Tongue (tissue), 2 donors: ENCODE data around the gene MAP3K20. TPM values are rescaled to one million over a fixed set of nuclear protein-coding genes. Genes with fewer than 3 reads are reported as not detected.
"Not testable (repeated sequence)": the region's sequence is repeated elsewhere in the genome, so short reads cannot be mapped to it uniquely, and the experiment has no call there.

Experiments
- DNase-seq: peaks from one replicate; pipeline ENCODE4 v3.0.0-alpha.2; 2015
- total RNA-seq: library from RNA; depleted of rRNA; stranded (reverse); fragments of >200 nt; gene quantifications from one replicate; pipeline ENCODE4 v1.2.3, GENCODE V29; 2014

Gene MAP3K20
- total RNA-seq, 1 donor from 2014 or later = 305 TPM

DNA sequence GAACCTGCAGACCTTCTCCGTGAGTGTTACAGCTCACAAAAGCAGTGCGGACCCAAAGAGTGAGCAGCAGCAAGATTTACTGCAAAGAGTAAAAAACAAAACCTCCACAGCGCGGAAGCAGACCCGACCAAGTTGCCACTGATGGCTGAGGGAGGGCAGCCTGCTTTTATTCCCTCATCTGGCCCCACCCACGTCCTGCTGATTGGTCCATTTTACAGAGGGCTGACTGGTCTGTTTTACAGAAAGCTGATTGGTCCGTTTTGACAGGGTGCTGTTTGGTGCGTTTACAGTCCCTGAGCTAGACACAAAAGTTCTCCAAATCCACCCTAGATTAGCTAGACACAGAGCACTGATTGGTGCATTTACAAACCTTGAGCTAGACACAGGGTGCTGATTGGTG, 206.3 kb downstream of the MAP3K20 start:
- not testable (repeated sequence) for DNase-seq

DNA sequence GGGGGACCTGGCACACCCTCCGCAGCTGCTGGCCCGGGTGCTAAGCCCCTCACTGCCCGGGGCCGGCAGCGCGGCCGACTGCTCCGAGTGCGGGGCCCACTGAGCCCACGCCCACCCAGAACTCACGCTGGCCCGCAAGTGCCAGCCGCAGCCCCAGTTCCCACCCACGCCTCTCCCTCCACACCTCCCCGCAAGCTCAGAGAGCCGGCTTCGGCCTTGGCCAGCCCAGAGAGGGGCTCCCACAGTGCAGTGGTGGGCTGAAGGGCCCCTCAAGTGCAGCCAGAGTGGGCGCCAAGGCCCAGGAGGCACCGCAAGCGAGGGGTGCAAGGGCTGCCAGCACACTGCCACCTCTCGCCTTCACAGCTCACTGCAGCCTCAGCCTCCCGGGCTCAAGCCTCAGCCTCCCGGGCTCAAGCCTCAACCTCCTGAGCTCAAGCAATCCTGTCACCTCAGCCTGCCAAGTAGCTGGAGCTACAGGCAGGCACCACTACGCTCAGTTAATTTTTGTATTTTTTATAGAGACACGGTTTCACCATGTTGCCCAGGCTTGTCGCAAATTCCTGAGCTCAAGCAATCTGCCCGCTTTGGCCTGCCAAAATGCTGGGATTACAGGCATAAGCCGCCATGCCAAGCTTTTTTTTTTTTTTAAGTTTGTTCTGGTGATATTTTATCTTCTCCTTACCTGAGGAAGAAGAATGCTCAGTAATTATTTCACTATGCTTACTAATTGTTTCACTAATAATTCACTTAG, 207.3 kb downstream of the MAP3K20 start:
- no peak for DNase-seq

DNA sequence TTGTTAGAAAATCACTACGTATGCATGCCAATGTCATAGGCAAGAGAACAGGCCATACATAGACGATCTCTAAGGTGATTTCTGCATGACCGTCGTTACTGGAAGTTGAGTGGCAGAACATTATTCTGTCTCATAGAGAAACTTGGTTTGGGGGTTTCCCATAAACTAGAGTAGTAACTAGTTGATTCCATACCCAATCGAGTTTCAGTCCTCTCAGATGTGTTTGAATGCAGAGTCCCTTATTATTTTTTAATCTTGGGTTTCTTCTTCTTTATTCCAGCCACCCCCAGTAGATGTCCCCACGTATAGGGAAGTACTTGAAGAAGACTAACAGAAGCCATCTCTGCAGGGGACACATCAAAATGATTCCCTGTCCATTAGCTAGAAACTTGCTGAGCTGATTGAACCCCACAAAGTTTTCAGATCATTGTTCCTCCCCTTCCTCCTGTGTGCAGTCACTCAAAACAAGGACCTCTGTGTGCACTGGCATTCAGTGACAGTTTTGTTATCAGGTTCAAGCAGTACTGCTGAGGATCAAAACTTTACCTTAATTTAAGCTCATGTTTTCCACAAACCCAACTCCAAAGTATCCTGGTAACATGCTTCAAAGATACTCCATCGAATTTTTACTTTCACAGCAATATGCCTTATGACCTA, 210.6 kb downstream of the MAP3K20 start:
- DNase-seq = no peak

DNA sequence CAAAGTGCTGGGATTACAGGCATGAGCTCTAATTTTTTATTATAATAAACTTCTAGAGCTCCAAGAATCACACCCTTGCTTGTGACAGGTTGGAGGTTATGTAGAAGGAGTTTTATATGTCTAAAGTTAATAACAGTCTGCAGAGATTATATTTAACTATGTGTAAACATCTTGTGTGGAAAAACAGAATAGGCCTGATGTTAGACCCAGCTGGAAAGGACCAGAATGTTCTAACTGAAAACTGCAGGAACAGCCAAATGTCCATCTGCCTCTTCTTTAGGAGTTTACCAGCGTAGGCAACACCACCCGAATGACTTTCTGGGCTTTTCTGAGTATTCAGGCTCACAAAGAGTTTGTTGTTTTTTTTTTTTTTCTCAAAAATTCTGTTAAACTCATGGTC, 211.9 kb downstream of the MAP3K20 start:
- no peak for DNase-seq

DNA sequence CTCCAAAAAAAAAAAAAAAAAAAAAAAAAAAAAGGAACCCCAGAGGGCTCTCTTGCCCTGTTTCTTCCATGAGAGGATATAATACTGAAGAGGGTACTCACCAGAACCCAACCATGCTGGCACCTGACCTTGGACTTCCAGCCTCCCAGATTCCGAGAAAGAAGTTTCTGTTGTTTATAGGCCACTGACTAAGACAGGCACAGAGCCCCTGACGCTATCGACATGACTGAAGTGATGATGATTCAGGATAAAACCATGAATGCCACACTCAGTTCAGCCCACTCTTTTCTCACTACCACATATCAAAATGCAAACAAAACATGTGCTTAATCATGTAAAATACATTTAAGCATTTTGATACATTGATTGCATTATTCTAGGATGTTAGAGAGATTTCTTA, 212.9 kb downstream of the MAP3K20 start:
- DNase-seq = no peak

DNA sequence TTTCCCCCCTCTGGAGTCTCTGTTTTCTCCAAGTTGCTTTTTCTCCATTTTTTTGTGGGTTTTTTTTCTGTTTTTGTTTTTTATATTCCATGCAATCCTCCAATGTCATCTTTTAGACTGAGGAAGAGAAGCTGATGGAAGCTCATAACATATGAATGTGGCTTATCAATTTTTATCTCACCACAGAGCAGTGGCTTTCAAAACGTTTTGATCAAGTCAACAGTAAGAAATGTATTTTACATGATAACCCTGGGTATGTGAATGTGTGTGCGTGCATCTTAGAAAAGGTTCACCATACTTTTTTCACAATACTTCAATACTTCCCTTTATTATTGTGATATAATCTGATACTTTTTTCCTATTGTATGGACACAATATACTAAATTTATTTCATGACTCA, 214.4 kb downstream of the MAP3K20 start:
- DNase-seq = no peak

DNA sequence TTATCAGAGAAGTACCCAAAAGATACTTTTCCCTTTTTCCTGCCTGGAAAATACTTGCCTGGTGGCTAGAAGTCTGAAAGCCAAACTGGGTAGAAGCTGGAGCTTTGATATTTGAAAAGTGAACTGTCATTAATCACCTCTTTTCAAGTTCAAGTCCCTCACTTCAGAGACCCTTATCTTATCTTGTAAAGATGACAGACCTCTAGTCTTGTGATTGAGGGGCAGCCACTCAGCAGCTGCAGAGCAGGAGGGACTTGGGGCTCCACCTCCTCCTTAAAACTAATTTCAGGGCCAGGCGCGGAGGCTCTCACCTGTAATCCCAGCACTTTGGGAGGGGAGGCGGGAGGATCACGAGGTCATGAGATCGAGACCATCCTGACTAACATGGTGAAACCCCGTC, 214.9 kb downstream of the MAP3K20 start:
- DNase-seq = no peak

DNA sequence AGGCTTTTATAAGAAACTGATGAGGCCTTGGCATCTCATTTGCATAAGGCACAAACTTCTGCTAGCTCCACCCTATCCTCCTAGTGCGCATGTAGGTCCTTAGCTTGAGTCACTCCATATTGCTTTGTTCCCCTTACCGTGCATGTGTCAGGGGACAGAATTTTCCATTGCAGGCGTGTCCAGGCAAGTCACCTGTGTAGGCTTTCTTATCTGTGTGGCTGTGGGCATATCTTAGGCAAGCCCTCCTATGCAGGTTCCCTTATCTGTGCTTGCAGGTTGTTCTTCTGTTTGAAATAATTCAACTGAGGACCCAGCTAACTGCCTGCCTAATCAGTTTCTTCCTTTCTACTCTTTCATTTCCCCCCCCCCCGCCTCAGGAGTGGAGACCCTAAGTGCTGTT, 215.8 kb downstream of the MAP3K20 start:
- DNase-seq = no peak

DNA sequence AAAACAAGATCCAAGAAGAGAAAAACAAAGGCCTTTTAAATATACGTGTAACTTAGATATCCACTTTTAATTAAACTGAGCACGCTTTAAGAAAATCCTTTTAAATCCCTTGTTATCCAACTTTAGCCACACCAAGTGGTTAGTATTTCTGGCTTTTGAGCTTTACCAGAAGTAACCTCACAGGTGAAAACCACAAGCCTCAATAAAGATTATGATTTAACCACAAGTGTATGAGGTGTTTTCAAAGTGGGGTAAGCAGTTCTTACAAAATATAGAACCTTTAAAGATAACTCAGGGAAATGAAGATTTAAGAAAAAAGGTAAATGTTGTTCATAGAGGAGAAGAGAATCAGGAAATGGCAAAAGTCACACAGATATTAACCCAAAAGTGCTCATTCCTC, 220.6 kb downstream of the MAP3K20 start:
- no peak for DNase-seq

DNA sequence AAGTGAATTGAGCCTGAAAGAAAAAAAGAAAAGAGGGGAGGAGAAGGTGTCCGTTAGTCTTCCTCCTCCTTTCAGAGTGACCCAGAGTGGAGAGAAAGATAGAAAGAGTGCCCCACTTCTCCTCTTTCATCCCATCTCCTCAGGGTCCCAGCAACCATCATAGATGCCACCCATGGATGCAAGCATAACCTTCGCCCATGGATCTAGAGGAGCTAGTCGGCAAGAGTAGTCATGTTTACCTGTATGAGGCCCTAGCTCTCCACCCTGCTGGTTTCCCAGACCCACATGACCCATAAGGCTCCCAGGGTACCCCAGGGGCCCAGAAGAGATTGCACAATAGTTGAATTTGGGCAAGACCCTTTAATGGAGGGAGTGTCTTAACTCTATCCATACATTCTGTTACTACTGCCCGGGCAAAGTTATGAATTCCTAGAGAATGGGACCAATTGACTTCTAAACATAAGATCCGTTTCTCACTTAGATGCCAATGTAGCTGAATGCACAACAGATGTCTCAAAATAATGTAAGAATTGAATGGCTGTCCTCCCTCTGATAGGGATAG, 223.0 kb downstream of the MAP3K20 start:
- no peak for DNase-seq

DNA sequence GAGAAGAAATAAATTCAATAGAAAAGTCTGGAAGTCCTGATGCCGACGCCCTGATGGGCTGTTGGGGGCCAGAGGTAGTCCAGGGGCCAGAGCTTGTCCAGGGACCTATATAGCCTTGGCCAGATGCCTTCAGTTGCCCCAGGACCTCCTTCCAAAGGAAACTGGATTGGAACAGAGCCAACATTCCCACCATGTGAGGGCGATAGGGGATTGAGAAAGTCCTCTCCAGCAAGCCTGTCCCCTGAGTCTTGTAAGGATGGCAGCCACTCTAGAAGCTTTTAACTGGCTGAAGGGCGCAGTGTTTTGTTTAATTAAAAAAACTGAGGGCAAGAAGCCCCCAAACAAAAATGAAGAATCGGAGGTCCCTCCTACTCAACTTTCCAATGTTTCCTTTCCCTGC, 224.1 kb downstream of the MAP3K20 start:
- DNase-seq = no peak

DNA sequence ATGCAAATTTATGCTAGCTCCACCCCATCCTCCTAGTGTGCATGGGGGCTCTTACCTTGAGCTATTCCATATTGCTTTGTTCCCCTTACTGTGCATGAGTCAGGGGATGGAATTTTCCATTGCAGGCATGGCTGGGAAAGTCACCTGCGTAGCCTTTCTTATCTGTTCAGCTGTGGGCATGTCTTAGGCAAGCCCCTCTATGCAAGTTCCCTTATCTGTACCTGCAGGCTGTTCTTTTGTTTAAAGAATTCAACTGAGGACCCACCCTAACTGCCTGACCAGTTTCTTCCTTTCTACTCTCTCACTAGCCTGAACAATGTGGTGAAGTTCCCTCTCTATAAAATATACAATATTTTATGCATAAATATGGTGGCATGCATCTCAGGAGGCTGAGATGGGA, 224.8 kb downstream of the MAP3K20 start:
- DNase-seq = no peak

DNA sequence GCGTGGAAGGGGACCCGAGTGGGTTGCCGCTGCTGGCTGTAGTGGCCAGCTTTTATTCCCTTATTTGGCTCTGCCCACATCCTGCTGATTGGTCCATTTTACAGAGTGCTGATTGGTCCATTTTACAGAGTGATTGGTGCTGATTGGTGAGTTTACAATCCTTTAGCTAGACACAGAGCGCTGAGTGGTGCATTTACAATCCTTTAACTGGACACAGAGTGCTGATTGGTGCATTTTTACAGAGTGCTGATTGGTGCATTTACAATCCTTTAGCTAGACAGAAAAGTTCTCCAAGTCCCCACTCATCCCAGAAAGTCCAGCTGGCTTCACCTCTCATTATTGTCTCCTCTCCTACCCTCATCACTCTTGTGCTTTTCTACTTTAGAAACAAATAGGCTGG, 225.9 kb downstream of the MAP3K20 start:
- DNase-seq = not testable (repeated sequence)

DNA sequence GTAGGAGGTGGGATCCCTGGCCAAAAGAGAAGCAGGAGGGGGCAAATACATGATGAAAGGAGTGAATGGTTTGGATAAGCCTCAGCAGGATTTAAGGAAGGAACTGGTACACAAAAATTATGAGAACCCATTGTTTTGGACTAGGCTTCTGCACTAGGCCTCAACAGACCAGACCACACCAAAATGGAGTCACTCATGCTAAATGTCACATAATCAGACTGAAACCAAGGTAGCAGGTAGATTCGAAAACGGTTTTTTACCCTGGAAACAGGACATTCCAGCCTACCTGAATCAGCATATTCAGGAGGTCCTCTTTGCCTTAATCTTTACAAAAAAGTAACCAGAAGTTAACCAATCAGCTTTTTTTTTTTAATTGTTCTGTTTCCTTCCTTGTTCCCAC, 229.7 kb downstream of the MAP3K20 start:
- no peak for DNase-seq

DNA sequence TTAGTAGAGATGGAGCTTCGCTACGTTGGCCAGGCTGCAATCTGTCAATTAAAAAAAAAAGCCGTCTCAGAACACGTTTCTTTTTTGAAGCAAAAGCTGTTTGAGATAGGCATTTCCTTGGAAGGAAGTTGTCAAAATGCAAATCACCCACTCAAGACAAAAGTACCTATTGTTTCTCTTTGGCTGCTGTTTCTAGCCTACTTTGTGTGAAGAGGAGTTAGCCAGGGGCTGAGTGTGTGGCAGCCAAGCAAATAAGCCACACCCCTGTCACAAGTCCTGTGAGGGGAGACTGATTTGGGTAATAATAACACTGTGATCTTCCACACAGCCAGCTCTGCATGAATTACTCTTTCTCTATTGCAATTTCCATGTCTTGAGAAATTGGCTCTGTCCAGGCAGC, 231.6 kb downstream of the MAP3K20 start:
- DNase-seq = no peak

DNA sequence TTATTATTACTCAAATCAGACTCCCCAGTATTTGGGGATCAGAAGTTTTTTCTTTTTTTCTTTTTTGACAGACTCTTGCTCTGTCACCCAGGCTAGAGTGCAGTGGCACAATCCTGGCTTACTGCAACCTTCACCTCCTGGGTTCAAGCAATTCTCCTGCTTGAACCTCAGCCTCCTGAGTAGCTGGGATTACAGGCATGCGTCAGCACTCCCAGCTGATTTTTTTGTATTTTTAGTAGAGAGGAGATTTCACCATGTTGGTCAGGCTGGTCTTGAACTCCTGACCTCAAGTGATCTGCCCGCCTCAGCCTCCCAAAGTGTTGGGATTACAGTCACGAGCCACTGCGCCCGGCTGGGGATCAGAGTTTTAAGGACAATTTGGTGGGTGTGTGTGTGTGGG, 233.7 kb downstream of the MAP3K20 start:
- DNase-seq = not testable (repeated sequence)

DNA sequence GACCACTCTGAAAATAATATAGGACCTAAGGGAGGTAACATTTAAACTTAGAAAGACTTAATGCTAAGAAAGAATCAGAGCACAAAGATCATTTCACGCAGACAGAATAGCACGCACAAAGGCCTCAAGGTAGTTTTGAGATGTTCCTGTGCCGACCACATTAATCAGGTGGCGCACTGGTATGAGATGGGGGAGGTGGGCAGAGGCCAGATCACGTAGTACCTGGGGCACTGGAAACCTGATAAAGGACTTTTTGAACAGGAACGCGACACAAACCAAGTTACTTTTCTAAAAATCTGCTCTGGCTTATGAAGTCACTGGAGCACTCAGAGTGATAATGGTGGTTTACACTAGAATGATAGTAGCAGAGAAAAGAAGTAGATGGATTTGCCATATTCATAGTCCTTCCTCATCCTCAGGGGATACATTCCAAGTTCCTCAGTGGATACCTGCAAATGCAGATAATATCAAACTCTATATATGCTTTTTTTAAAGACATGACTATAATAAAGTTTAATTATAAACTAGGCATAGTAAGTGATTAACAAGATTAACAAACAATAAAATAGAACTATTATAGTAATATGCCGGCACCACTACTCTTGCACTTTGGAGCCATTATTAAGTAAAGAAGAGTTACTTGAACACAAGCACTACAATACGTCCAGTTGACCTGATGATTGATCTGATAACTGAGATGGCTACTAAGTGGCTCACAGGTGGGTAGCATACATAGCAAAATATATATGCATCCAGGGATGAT, 236.4 kb downstream of the MAP3K20 start:
- no peak for DNase-seq
